IPS-18c (cell line): Measurements from ENCODE around the gene DBX2.
"Not testable (repeated sequence)": the region's sequence is repeated elsewhere in the genome, so short reads cannot be mapped to it uniquely, and the experiment has no call there.

ENCODE experiments used
- H3K4me3 ChIP-seq: 2 replicates; pipeline ENCODE4 v1.7.0; 2013; ENCODE audit warnings: low read depth, mild to moderate bottlenecking, low read length, moderate library complexity; ENCODE audit not compliant: insufficient read depth
- H3K9me3 ChIP-seq: one replicate; pipeline ENCODE4 v1.6.1; 2013; ENCODE audit warnings: mild to moderate bottlenecking, low read length, moderate library complexity; ENCODE audit not compliant: control insufficient read depth, insufficient read depth

DBX2 gene

GRCh38 chr12:45050751-45051571 lies at the start of gene DBX2:
TSS of gene DBX2 (minus strand) at chr12:45051099. CDS start at chr12:45050927, 172 bp downstream.
- Histone ChIP-seq H3K9me3 (no peaks in the 10 kb centered on the region), H3K4me3 (peak within 1 kb of the TSS; percentile 69)

DNA sequence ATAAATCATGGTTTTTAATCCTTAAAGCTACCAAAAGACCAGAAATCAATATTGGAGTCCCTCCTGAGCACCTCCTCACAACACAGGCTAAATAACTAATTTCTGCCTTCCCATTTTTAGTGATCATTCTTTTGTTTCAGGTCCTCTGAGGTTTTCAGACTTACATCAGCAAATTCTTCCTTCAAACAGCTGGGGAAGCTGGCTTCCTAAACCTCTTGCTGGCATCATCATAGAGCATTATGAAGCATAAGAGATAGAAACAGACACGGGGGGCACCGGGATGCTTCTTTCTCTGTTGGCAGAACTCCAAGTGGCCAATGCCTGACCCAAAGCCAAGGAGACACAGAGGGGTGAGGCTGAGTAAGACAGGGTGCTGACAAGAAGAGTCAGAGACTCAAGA lies 47.9 kb upstream of the DBX2 start:
- H3K4me3 ChIP-seq: no peak overlapping the region
- no peaks in the 10 kb centered on the region for H3K9me3 ChIP-seq

GRCh38 chr12:45095417-45095816 lies 44.5 kb upstream of the DBX2 start:
- not testable (repeated sequence) for H3K9me3 ChIP-seq, H3K4me3 ChIP-seq

DNA sequence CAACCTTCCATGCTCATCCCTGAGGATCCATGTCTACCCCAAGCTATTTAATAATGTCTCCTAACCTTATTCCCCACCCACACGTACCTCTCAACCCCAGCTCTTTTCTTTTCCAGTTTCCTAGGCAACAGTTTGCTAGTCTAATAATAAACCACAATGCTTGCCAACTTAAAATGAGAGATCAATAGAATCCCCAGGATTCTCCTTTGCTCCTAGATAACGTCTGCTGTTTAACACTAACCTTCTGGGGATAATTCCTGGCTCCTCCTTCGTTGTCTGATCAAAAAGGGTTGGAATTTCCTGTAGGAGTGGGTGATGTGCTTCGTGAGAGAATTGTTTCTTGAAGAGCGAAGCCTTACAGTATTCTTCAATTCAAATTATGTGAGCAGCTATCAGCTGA lies 42.2 kb upstream of the DBX2 start:
- H3K9me3 ChIP-seq: no peaks in the 10 kb centered on the region

DNA sequence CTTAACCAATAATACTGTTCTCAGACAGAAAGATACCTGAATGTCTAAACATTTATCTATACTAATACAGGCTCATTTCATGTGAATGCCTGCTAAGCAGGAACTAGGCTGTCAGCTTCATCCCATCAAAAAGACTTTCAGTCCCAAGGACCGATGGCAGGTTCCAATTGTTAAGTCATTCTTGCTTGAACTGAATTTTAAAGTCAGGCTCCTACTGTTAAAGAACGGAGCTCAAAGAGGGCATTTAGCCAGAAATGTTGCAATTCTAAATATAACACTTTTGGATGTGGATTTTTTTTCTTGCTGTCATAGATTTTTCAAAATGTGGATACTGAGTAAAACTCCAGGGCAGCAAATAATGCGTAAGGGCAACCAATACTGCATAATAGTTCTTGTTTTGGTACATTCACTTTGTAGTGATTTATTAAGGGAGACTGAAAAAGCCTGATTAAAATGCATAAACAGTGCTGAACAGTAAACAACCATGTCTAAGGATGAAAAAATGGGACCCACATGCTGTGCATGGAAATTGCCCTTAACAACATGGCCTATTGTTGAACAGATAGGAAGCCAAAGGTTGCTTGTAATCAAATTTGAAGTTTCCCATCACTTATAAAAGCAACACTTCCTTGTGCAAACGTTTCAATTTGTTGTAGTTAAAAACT lies 38.6 kb upstream of the DBX2 start:
- H3K4me3 ChIP-seq: no peak overlapping the region
- H3K9me3 ChIP-seq: no peaks in the 10 kb centered on the region

More for the DNA sequence above, 42.2 kb upstream of the DBX2 start:
- no peak overlapping the region for H3K4me3 ChIP-seq

- H3K9me3 ChIP-seq: no peaks in the 10 kb centered on the region
- no peak overlapping the region for H3K4me3 ChIP-seq
Measured at GRCh38 chr12:45088608-45089007, 37.7 kb upstream of the DBX2 start.

GRCh38 chr12:45084248-45084647 lies 33.3 kb upstream of the DBX2 start:
- not testable (repeated sequence) for H3K4me3 ChIP-seq, H3K9me3 ChIP-seq

GRCh38 chr12:45077251-45077650 lies 26.4 kb upstream of the DBX2 start:
- no peak overlapping the region for H3K4me3 ChIP-seq
- H3K9me3 ChIP-seq: no peaks in the 10 kb centered on the region

GRCh38 chr12:45076417-45077026 lies 25.6 kb upstream of the DBX2 start:
- no peak overlapping the region for H3K4me3 ChIP-seq
- H3K9me3 ChIP-seq: no peaks in the 10 kb centered on the region

DNA sequence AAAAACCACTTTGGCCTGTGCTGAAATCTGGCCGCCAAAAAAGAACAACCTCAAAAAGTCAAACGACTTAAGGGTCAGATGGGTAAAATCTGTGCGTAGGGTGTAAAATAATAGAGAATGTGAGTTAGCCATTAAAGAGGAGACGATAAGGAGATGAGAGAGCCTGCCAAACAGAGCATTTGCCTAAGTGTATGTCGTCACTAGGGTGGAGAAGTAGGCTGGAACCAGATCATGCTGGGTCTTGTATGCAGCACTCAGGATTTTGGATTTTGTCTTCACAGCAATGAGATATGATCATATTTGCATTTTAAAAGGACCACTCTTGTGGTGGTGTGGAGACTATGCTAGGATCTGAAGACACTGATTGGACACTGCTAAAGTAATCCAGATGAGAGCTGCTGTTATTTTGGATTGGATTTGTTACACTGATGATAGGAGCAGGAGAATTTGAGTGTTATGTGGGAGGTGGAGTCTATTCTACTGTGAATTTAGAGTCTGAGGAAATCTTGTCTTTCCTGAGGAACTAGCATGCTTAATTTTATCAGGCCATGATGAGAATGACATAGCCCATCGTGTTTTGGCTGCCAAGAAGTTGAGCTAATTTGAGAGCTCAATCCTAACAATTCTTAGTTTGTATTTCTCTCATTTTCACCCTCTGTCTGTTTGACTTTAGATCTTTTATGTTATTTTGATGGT lies 24.8 kb upstream of the DBX2 start:
- H3K4me3 ChIP-seq: no peak overlapping the region
- H3K9me3 ChIP-seq: no peaks in the 10 kb centered on the region

- no peaks in the 10 kb centered on the region for H3K9me3 ChIP-seq
- no peak overlapping the region for H3K4me3 ChIP-seq
Measured at GRCh38 chr12:45065125-45065626, 14.3 kb upstream of the DBX2 start.

DNA sequence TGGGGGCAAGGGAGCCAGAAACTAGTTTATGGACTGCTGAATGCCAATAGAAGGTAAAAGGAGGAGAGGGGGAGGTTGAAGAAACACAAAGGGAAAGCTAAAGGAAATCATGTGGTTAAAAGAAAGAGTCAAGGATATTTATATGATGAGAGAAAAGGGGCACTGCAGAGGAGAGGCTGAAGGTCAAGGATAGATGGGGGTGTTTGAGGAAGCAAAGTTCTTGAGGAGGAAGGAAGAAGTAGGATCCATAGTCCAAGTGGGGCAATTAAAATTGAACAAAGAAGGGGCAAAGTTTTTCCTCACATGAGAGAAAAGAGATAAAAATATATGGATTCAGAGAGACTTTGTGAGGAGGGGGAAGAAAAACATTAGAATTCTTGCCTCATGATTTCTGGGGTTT lies 10.1 kb upstream of the DBX2 start:
- H3K9me3 ChIP-seq: no peaks in the 10 kb centered on the region
- H3K4me3 ChIP-seq: no peak overlapping the region

GRCh38 chr12:45051572-45052125 lies 750 bp upstream of the DBX2 start:
- peak overlapping the region; percentile 69 for H3K4me3 ChIP-seq
- no peaks in the 10 kb centered on the region for H3K9me3 ChIP-seq

- peak overlapping the region; percentile 69 for H3K4me3 ChIP-seq
- no peaks in the 10 kb centered on the region for H3K9me3 ChIP-seq
Measured at GRCh38 chr12:45049912-45050750, 768 bp downstream of the DBX2 start.

- Histone ChIP-seq H3K9me3 (peaks cover 2% of the 10 kb centered on the region), H3K4me3 (no peak overlapping the region)
Measured at GRCh38 chr12:45042599-45042998, 8.3 kb downstream of the DBX2 start.

- H3K4me3 ChIP-seq: no peak overlapping the region
- peaks cover 2% of the 10 kb centered on the region for H3K9me3 ChIP-seq
Measured at GRCh38 chr12:45040977-45041376, 9.9 kb downstream of the DBX2 start.
